HG03159 (cell line): ENCODE results near the gene COLEC12.
"Not testable (repeated sequence)": the region's sequence is repeated elsewhere in the genome, so short reads cannot be mapped to it uniquely, and the experiment has no call there.

ENCODE experiments used
- ATAC-seq: cut with Tn5 transposase; IDR thresholded peaks from one replicate; pipeline ENCODE4 v1.9.1; 2021; ENCODE audit warnings: mild to moderate bottlenecking, moderate library complexity; ENCODE audit not compliant: unreplicated experiment

COLEC12 gene

DNA sequence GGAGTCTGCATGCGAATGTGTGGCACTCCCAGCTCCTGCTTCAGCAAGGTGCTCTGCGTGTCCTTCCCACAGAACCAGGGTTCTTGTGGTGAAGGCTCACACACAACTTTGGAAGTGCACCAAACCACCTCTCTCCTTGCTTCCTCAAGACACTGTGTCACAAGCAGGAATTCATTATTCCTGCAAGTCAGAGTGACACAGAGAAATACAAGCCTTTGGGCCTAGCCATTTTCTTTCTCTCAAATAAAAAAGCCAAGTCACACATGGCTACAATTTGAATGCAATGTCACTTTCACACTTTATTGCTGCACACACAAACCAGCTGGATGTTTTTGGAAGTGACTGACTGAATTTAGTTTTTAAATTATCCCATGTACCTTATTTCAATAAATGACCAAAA, 202.6 kb downstream of the COLEC12 start:
- no peak for ATAC-seq

DNA sequence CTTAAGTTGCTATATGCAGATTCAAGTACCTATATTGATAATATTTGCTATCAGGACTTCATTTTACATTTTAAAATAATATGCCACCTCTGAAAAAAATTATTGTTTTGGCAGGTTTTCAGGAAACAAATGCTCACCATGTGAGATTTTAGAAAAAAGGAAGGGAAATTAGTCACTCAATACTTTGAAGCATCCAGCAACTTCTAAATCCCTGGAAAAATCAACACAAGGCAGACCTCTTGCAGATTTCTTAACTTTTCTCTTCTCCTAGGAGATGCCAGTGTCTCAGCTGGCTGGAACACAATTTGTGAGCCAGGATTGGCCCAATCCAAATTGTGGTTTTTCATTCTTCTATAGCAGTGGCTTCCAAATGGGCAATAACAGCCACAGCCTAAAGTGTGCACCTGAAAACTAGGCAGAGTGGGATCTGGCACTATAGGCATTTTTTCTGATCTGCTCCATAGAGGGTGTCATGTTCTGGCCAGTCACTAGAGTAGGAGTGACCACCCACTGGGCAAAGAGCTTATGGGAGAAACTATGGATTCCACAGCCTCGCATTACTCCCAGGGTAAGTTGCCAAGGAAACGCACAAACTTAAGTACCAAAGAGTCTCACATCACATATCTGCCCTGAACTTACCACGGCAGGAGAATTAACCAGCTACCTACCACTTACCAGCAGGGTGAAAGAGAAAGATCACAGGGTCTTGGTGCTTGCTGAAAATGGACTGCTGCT, 204.6 kb downstream of the COLEC12 start:
- no peak for ATAC-seq

DNA sequence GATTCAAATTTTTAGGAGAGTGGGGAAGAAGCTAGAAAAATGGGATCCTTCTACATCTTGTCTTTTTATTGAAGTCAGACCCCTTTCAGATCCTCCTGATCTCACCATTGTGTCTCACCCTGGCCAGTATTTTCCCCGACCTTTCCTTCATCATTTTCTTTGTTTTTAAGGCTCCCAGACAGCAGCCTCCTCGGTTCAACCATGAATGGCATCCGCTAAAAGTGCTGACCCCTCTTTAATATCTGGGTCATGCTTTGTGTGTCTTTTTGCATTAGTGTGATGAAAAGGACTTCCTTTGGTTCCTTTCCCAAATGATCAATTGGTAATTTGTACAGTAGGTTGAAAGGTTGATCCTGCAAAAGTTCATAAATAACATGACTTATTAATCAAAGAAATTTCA, 205.9 kb downstream of the COLEC12 start:
- no peak for ATAC-seq

DNA sequence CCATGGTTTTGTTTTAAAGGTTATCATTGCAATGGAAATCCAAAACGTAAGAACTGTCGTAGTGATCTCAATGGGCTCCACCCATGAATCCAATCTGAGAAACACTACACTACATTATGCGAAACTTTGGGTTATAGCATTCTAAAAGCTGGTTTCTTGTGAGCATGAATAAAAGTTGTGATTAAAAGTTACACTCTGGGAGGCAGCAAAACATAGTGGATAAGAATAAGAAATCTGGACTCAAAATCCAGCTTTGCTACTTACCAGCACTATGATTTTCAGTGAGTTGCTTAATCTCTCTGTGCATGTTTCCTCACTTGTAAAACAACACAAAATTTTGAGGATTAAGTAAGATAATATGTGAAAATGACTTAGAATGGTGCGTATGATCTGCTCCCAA, 207.0 kb downstream of the COLEC12 start:
- ATAC-seq = no peak

DNA sequence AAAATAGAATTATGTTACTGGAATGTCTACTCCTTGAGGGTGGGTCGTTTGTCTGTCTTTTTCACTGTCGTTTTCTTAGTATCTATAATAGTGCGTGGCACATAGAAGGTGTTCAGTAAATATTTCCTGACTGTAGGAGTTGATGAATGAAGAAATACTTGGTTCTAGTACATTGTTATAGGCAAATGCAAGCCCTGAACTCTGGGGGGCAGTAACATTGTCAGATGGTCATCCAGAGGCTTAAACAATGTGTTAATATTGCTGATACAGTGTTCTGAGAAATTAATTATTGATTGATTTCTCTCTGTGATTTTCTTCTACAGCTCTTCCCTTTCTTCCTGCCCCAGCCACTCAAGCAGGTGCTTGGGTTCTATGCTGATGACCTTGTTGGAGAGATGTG, 208.2 kb downstream of the COLEC12 start:
- no peak for ATAC-seq

DNA sequence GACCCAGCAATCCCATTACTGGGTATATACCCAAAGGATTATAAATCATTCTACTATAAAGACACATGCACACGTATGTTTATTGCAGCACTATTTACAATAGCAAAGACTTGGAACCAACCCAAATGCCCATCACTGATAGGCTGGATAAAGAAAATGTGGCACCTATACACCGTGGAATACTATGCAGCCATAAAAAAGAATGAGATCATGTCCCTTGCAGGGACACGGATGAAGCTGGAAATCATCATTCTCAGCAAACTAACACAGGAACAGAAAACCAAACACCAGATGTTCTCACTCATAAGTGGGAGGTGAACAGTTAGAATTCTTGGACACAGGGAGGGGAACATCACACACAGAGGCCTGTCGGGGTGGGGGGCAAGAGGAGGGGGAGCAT, 210.5 kb downstream of the COLEC12 start:
- ATAC-seq = not testable (repeated sequence)

DNA sequence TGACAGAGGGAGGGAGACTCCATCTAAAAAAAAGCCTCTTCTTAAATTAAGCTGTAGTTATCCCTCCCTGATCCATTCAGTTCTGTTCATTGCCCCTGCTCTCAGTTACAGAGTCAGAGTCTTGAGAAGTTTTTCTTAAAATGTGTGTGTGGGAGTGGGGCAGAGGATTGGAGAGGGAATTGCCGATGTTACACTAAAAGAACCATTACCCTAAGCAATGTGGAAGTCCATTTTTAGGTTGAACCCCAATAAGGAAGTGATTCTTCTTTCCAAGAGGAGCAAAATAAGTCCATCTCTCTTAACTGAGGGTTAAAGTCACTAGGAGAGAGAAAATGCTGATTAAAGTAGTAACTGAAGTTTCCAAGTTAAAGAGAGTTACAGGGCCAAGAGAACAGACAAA, 211.5 kb downstream of the COLEC12 start:
- ATAC-seq = no peak

DNA sequence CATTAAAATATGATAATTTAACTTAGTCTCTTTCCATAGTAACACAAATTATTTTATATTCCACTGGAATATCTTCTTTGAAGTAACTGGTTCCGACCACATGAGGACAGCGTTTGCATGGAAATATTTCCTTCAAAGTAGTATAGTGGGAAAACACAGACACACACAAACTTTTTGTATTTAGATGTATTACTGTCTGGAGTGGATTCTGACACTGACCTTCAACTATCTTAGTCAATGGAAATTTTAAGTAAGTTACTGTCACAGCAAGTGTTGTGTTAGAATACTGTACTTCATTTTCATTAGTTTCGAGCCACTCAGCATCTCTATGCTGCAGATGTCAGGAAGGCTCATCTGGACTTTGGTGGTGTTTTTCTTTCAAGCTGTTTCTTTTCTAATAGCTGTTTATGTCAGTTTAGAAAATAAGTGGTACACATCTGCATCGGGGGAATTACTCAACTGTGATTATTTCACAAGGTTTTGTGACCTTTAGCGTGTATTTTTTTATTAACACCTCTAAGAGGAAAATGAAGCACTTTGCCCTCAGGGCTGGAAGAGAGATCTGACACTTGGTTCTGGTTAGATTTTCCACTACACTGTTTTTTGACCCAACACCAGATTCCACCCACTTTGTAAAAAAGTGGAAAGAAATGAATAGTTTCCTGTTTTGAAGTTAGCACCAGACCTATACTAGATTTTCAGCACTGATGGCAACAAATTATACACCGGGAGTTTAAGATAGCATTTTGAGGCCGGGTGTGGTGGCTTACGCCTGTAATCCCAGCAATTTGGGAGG, 213.8 kb downstream of the COLEC12 start:
- ATAC-seq = no peak

DNA sequence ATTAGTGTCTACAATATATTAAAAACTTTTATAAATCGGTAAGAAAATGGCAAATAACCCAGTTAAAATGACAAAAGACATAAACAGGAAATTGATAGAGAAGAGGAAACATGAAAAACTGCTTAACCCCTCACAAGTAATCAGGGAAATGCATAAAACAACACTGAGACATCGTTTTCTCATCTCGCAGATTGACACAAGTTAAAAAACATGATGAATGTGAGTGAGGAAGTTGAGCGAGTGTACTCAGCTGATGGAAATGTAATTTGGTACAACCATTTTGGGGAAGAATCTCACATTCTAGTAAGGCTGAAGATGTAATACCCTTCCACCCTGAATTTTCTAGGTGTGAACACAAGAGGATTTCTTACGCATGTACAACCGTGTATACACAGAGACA, 214.7 kb downstream of the COLEC12 start:
- ATAC-seq = no peak

DNA sequence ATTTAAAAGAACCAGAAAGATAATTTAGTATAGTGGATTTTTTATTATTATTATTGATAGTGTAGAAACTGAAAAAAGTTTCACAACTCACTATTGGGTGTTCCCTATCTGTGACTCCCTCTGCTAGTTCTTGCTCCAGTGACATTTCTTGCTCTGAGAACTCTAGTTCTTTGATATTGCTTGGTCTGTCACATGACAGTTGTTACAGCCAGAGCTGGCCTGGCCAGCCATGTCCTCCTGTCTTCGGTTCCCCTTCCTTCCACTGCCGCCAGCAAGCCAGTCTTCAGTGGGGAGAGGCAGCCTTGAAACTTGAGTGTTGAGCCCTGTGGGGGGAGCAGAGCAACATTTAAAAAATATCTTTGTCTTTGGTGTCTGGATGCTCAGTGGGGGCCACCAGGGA, 225.0 kb downstream of the COLEC12 start:
- no peak for ATAC-seq

DNA sequence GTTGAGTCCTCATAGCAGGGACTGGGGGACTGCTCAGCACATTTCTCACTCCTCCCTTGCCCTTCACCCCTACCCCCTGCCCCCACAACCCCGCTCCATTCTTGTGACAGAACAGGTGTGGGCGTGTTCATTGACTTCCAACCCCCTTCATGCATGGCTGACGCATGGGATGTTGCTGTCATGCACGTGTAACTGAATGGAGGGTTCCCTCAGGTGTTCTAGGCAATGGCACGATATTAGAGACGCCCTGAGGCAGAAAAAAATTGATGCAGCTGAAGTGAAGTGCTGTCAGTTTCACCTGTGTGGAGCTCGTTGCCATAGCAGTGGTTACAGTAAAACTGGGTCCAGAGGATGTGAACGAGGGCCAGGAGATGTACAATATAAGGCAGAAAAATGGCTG, 226.2 kb downstream of the COLEC12 start:
- ATAC-seq = no peak

DNA sequence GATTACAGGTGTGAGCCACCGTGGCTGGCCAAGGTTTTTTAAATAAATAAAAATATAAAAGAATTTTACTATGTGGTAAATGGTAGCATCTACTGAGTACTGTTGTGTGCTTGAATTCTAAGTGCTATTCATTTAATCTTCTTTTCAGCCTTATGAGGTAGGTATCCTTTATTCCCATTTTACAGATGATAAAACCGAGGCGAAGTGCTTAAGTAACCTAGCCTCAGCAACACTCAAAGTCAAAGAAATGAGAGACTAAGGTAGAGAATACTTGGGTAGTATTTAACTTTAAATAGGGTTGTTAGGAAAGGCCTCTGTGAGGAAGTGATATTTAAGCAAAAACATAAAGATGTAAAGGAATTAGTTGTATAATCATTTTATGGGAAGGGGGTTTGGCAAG, 227.0 kb downstream of the COLEC12 start:
- no peak for ATAC-seq

DNA sequence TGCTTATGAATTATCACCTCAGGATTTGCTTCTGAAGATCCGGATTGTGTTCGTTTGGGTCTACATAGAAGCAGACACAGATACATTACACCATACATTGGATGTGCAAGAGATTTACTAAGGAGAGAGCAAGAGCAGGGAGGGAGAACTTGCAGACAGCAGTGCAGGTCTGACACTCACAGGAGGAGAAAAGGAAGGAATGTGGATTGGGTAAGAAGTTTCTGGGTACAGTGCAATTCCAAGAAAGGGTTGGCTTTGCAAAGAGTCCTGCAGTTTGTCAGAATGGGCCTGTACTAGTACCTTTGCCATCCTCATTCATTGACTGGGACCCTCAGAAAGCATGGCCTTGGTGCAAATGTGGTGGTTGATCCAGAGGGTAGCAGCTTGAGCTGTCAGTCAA, 227.9 kb downstream of the COLEC12 start:
- no peak for ATAC-seq

DNA sequence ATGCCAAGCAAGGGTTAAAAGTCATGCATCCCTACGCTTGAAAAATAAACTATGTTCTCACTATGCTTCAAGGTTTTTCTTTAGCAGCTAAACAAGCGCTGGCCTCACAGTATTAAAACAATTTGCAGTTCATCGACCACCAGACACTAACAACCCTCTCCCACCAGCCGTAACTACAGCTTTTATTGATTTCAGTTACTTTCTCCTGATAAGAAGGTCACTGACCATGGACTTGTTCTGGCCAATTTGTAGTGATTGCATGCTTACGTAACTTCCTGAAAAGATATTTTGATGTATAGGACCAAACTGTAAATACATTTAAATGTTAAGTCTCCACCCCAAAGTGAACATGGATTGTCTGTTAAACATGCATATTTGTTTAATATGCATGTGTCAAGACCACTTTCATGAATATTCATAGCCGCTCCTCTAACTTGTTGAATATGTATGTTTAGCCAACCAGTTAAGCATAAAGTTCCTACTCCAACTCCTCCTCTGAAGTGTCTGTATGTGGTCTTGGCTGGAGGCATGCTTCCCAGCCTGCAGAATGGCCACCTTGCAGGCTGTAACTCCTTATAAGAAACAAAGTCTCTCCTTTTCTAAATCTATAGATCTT, 230.9 kb downstream of the COLEC12 start:
- ATAC-seq = no peak

DNA sequence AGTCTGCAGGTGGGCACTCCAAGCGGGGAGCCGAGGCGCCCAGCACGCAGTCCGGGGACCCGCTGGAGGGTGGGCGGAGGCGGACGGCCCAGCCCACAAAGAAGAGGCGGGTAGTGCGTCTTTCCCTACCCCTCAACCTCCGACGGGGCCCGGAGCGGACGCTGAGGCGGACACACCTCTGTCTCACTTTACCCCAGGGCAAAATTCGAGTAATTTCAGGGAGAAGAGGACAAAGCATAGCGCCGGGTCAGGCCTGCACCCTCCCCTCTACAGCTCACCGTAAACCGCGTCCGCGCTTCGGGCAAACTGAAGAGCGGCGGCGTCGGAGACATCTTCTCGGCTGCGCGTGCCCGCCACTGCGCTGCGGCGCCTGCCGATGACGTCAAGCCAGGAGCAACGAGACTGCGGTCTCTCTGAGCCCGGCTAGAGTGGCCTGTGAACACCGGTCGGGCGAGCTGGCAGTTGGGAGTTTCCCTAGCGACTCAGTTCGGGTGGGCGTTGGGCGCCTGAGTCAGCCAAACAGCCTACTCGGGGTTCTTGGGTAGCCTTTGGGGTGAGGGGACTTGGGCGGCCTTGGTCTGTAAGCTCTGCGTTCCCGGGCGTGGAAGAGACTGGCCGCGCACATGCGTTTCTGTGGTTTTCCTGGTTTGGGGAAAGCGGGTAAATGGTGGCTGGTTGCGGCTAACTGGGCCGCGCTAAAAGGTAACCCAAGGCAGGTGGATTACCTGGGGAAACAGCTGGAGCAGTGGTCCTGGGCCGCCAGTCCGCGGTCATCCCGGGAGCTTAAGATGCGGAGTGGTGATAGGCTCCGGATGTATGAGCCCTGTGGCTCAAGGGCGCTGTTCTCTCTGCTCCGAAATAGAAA, 232.6 kb downstream of the COLEC12 start, which contains the start of gene THOC1:
Gene THOC1, minus strand, starts transcription at position 360 of the 865 bp plus-strand sequence. Its CDS starts 28 bp downstream, at position 332.
- peak; percentile 91 for ATAC-seq

DNA sequence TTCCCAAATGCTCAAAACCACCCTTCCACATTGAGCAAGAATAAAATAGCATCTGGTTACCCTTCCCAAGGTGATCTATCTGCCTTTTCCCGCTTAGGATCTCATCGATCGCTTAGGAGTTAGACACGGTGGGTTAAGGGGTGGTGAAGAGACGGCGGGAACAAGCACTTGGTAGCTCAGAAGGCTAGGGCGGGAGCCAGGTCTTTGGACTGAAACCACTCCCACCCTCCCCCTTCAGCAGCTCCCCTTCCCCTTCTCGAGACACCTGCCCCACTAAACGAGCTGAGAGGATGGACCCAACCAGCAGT, 233.2 kb downstream of the COLEC12 start:
- no peak for ATAC-seq
